GM19397 (cell line): ENCODE results near the gene MTMR10.

Experiments used
- ATAC-seq: cut with Tn5 transposase; IDR thresholded peaks from one replicate; pipeline ENCODE4 v1.9.1; 2021; ENCODE audit warnings: mild to moderate bottlenecking, moderate library complexity; ENCODE audit not compliant: unreplicated experiment

MTMR10 gene

DNA sequence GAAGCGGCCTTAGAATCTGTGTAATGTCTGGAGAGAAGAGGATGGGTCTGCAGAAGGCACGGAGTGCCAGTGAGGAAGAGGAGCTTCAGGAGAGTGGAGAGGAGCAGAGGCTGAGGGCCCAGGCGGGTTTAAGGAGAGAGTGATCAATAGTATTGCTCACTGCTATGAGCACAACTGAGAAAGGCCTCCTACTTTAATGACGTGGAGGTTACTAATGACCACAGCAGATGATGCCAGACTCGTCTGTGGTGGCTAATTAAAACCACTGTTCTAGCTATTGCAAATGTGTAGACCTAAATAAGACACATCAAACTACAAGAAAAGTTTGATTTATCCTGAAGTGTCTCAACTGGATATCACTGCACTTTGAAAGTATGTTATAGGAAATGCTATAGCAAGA, 33.2 kb downstream of the MTMR10 start:
- no peak for ATAC-seq

DNA sequence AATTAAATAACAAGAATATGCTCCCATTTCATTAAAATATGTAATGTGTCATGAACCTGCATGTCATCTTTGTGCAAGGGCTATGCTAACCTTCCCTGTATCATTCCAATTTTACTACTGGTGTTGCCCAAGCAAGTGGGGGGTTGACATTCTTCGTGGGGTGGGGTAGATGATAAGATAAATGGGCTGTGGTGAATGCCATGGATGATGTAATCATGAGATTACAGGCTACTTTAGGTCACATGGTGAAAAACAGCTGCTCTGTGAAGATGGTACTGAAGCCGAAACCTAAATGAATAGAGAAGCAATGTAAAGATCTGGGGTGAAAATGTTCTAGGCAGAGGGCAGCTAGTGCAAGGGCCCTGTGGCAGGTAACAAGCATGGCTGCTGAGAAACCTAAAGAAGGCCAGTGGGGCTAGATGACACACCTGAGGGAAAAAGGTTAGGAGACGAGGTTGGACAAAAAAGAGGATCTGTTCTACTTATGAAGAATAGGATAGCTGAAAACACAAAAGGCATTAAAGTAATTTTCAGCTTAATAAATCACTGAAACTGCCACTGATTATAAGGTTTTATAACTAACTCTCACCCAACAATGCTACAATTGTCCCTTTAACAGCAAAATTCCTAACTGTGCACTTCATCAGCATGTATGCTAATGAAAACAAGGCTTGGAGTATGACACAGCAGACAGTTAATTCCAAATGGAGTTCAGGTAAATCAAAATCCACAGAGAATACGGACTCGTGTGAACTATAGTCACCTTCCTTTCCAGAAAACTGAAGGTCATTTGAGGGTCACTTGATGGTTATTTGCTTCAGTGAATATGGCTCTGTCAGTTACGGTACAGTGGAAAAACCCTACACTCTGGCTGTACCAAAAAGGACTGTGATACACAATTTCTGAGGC, 35.0 kb downstream of the MTMR10 start:
- ATAC-seq = no peak

DNA sequence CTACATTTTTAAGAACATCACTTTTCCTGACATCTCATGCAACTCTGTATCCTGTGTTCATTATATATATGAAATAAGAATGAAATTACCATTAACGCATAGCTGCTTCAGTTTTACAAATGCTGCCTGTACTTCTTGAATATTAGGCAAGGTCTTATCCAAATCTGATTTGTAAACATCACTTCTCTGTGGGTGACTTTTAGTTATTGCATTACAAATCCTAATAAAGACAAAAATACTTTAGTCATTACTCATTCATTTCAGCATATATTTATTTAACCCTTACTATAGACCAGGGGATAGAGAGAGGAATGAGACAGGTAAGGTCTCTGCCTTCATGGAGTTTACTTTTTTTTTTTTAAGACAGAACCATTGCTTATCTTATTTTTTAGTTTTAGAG, 36.8 kb downstream of the MTMR10 start:
- no peak for ATAC-seq

DNA sequence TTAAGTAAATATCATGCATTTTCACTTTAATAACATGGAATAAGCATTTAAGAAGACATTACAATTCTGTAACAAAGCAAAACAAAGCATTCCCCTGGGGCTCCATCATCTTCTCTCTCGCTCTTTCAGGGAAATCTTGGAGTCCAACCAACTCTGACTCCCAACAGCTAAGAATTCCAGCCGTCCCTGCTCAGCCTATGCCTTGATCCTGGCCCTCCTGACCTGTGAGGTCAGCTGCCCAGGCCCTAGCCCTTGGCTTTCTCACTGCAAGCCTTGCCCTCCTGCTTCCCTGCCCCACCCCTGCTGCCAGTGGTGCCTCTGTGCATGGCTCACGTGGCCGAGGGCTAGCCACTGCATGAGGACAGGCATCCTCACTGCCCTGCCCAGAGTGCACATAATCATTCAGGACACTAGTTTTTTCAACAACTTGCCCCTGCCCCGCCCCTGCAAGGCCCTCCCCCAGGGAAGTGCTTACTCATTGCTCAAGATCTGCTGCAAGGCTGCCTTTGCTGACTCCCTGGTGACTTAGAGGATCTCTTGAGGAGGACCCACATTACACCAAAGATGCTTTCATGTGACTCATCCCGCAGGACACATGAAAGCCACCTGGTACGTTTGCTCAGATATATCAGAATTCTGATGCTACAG, 37.6 kb downstream of the MTMR10 start:
- no peak for ATAC-seq

DNA sequence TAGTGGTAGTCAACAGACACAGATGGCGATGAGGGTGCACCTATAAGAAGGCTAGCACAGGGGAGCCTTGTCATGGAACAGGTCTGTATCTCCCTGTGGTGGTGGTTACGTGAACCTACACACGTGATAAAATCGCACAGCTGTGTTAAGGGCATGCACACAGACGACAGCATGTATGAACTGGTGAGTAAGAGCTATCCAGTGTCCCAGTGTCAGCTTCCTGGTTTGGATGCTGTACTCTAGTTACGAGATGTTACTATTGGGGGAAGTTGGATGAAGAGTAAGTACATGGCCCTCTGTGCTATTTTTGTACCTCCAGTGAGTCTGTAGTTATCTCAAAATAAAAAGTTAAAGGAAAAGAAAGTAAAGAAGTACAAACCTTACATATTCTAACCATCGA, 38.2 kb downstream of the MTMR10 start:
- ATAC-seq = no peak

DNA sequence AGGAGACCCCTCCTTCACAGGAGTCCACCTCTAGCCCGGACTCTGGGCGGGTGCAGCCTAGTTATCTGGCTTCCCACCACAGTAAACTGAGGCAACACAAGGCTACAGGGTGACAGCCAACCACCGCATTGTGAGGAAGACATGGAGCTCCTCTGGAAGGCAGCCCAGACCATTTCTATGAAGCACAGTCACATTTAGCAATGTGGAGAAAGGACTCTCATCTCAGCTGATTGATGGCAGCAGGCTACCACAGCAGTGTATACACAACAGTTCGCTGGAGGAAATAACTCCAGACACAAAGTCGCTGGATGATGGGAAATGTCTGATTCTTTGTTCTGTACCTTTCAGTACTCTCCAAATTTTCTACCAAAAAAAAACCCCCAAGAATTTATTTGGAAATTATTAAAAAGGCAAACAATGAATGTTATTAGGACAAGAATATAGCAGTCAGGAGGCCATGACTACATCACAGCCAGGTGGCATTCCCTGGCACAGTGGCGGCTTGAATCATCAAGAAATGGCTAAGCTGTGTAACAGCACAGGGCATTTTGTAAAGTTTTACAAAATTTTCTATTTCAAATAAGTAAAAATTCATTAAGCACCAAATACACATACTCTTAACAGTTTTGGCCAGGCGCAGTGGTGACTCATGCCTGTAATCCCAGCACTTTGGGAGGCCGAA, 47.6 kb downstream of the MTMR10 start:
- ATAC-seq = no peak

DNA sequence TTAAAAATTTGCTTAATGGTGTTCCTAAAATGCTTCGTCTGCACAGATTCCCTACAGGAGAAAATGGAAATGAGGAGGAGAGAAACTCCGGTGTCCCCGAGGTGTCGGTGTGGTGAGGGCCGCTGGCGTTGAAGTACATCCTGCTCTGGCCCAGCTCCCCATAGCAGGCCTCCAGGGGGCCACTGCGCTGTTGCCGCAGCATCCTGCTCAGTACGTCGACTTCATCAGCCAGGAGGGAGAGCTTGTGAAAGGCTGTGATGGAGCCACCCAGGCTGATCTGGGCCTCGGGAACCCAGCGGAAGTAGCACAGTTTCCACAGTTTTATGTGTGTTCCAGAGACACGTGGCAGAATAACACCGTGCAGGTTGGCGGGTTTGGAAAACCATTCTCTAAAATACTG, 49.9 kb downstream of the MTMR10 start:
- ATAC-seq = no peak

DNA sequence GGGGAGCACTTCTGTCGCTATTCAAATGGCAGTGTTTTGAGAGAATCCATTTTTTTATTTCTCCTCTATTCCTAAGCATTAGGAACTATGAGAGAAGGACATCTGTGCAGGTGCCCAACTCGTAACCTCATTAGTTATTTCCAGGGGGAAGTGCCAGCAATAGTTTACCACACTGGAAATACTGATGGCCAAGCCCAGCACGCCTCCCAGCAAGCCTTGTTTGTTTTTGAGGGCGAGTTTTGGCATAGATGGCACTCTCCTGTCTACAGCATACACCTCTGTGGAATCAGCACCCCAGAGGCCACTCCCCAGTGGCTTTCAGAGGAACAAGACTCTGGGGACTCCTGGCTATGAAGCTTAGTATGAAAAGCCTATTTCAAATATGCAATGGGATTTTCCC, 51.1 kb downstream of the MTMR10 start:
- ATAC-seq = no peak

DNA sequence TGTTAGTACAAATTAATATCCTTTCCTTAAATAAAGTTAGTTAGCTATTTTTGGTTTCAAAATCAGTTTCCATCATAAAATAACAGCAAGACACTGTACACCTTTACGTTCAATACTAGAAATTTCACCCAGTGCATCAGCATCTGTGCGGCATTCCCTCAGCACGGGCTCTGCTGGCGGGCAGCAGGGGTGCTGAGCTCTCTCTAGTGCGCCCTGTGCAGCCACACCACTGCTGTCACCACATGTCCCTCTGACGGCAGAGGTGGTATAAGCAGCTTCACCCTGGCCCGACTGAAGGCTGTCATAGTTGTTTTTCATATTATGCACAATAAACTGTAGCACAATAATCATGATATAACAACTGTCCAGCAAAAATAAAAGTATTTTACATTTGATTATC, 52.3 kb downstream of the MTMR10 start:
- ATAC-seq = no peak

DNA sequence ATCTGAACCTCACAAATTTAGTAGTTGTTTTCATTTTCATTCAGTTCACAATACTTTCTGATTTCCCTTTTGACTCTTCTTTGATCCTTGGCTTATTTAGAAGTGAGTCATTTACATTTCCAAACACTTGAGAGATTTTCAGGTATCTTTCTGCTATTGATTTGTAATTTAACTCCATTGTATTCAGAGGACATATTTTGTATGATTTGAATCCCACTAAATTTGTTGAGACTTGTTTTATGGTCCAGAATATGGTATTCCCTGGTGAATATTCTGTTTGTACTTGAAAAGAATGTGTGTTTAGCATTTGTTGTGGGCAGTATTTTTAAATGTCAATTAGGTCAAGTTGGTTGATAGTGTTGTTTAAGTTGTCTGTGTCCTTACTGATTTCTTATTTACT, 58.1 kb downstream of the MTMR10 start:
- no peak for ATAC-seq

DNA sequence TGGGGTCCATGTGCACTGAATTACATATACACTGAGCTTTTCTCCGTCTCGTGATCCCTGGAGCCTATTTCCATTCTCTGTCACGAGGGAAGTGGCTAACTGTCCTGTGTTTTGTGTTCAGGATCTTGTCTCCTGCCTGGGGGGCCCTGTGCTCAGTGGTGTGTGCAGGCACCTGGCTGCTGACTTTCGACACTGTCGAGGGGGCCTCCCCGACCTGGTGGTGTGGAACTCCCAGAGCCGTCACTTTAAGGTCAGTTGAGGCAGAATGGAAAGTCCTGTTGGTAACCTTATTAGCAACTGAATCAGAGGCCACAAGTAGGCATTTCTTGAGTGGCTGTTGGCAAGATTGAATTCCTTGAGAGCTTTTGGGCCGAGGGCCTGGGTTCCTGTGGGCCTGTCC, 61.0 kb downstream of the MTMR10 start:
- no peak for ATAC-seq

DNA sequence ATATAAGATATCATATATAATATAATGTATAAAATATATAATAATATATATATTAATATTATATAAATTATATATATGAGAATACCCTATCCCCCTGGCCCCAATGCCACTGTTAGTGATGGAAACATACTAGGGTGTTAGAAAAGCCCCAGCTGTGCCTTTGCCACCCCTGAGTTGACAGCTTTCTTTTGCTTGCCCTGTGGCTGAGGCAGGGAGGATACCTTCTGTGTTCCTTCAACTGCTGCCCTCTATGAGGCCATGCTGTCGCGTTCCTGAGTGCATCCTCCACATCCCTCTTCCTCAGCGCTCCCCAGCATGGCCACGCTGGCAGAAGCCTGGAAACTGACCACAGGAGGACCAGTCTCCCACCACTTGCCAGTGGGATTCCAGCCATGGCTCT, 61.4 kb downstream of the MTMR10 start:
- no peak for ATAC-seq

DNA sequence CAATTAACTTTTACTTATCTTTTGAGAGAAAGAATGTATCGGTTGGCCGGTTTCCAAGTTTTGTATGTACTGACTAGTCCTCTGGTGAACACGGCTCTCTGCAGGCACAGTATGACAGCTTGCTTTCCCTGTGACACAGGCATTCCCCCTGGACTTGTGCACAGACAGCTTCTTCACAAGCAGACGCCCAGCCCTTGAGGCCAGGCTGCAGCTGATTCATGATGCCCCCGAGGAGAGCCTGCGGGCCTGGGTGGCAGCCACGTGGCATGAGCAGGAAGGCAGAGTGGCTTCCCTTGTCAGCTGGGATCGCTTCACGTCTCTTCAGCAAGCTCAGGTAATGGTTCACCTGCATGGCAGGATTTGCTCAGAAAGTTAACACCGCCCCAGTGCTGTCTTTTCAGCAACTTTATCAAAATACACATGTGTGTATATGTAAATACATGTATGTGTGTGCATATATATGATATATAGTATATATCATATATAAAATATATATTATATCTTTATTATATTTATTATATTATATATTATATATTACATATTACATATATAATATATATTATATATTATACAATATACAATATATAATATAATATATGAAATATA, 62.3 kb downstream of the MTMR10 start:
- ATAC-seq = no peak

DNA sequence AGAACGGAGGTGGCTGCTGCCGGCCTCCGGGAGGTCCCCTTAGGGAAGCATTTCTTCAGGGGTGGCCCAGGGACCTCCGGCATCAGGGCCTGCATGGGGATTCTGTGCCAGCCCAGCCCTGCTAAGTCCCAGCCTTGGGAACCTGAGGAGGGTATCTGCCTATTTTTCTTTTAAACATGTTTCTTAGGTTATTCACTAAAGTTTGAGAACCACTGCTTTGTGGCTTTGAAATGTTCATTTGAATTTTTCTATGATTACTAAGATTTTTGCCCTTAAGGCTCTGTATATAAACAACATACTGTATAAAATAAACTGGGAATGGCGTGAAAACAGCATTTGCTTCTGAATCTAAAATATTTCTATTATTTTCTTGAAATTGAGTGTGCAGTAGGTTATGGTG, 63.4 kb downstream of the MTMR10 start:
- ATAC-seq = no peak

DNA sequence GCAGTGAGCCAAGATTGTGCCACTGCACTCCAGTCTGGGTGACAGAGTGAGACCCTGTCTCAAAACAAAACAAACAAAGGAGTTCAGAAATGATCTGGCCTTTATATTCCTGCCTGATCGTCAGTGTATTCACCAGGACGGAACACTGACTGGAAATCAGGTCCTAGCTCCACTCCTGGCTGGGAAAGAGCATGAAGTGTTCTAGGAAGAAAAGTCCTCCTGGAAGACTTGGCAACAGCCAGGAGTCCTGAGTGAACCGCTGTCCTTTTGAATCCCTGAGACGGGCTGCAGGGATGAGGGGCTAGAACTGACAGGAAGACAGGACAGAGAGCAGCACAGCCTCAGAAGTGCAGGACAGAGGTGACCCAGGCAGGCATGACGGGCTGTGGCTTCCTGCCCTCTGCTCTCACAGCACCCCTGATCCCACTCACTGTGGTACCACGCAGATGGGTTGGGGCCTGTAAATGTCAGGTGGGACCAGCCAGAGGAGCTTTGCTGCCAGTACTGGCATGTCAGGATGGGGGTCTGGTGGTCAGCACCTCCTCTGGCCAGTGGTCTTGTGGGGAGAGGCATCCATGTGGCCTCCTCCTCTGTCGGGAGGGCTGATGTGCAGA, 64.2 kb downstream of the MTMR10 start:
- no peak for ATAC-seq

DNA sequence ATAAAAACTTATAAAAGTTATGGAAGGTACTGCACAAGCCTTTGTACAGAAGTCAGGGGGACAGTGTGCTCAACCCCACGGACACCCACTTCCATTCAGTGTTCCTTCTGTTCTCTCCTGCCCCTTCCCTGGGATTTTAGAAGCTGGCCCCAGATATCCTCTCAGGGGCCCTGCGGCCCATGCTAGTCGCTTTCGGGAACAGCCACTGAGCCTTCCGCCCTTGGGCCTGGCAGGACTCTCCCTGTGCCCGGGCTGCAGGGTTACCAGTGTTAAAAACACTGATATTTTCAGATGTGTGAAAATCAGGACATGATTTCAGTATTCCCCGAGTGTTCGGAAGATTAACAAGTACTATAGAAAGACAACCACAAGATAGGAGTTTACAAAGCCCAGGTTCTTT, 65.3 kb downstream of the MTMR10 start:
- no peak for ATAC-seq

DNA sequence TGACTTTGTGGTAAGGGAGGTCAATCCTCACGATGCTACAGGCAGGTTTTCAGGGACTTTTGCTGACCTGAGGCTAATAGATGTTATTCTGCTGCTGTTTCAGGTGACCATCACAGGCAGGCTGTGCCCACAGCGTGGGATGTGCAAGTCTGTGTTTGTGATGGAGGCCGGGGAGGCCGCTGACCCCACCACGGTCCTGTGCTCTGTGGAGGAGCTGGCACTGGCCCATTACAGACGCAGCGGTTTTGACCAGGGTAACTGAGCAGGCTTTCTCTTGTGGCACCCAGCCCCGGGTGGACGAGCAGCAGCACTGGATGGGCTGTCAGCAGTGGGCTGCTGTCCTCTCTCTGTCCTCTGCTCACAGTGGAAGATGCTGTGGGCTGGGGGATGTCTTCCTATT, 65.7 kb downstream of the MTMR10 start:
- ATAC-seq = no peak

DNA sequence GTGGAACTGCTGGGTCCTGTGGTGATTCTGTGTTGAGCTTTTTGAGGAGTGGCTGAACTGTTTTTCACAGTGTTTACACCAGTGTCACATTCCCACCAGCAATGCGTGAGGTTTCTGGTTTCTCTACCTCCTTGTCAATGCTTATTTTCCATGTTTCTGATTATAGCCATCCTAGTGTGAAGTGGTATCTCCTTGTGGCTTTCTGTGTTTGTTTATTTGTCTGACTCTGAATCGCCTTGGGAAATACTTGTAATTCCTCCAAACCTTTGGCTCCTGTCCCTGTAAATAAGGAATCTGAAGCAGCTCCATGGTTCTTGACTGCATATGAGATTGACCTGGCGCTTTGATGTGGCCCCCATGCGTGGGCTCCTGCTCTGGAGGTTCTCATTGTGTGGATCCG, 67.1 kb downstream of the MTMR10 start:
- ATAC-seq = no peak

DNA sequence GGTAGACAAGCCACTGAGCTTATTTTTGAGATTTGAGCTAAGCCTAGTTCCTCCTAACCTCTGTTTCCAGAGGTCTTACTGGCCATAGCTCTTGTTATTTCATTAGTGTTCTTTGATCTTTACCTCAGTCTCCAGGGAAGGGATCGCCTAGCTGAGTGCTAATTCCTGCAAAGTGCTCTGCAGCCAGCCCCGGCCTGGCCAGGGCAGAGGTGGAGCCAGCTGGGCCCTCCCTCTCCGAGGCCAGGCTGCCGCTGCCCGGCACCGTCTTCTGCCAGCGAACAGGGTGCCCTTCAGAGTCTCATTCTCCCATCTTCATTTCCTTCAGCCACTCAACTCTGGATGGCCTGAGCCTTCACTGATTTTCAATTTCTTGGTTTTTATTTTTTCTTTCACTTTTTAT, 68.0 kb downstream of the MTMR10 start:
- ATAC-seq = no peak

DNA sequence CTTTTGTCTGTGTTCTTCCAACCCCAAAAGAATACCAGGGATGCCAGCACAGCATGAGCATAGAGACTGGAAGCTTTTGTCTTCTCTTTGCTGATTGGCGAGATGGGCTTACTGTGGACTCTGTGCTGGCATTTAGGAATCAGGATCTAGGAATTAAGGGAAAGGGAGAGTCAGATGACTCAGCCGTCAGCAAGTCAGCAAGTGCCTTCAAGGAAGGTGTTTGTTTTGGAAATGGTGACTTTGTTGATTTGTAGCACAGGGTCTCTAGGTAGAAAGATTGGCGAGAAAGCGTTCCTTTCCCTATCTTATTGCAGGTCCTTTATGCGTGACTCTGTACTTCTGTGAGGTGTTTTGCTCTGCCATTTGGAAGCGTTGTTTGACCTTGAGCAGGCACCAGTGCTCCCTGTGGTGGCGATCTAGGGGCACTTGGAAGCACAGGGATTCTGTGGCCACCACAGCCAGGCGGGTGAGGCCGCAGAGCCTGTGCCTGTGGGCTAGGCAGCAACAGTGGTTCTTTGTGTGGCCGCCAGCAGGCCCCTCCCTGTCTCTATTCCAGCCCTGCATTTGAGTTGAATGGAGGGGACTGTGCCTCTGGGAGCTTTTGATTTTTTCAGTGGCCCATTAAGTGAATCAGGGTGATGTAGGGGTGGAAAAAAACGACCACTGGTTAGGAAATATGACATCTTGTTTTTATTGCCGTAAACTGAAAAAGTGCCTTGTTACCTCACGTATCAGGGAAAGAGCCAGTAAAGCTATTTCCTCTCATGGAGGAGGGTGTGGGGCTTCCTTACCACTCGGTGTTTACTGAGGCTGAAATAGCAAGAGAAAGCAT, 68.7 kb downstream of the MTMR10 start:
- no peak for ATAC-seq
